Measurements from ENCODE around the gene ATP6V0B. TPM values are rescaled to one million over a fixed set of nuclear protein-coding genes. Genes with fewer than 3 reads are reported as not detected.

Gene ATP6V0B
- total and polyA plus RNA-seq, 7 donors = 87.9 to 260 (median 133) TPM

DNA sequence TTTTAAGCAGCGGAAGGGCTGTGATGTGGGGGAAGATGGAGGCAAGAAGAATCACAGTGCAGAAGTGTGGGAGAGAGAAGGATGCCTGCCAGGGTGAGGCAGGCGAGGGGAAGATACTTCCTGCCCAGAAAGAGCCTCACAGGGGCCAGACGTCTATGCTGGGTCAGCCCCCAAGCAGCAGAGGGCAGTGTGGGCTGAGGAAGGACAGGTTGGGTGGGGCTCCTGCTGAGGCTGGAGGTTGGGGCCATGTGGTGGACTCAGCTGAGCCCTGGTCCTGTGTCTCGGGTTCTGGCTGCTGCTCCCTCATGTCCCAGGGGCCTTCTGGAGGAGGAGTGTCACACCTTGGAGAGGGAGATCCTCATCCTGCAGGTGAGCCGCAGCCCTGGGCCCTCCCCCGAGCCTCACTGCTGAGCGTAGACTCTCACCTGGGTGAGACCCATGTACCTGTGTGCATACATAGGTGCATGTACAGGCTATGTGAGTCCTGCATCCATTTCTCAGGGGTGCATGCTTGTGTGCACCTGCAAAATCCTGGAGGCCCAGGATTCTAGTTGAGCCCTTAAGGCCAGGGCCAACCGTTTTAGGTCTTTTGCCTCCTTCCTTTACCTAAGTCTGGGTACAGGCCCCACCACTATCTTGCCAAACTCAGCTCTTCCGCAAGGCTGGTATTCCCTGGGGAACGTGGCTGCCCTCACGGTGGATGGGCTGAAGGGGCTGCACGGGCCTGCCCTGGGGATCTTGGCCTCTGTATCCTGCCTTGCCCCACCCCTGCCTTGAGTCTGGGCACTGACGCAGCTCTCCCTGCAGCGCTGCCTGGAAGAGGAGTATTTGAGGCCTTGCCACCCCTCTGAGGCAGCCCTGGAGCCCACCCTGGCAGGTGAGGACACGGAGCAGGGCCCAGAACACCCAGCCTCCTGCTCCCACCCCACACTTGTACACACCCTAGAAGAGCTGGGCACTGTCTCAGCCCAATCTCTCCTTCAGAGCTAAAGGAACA is 20.3 kb downstream of the ATP6V0B start:
- TF ChIP-seq, protein P1, sequence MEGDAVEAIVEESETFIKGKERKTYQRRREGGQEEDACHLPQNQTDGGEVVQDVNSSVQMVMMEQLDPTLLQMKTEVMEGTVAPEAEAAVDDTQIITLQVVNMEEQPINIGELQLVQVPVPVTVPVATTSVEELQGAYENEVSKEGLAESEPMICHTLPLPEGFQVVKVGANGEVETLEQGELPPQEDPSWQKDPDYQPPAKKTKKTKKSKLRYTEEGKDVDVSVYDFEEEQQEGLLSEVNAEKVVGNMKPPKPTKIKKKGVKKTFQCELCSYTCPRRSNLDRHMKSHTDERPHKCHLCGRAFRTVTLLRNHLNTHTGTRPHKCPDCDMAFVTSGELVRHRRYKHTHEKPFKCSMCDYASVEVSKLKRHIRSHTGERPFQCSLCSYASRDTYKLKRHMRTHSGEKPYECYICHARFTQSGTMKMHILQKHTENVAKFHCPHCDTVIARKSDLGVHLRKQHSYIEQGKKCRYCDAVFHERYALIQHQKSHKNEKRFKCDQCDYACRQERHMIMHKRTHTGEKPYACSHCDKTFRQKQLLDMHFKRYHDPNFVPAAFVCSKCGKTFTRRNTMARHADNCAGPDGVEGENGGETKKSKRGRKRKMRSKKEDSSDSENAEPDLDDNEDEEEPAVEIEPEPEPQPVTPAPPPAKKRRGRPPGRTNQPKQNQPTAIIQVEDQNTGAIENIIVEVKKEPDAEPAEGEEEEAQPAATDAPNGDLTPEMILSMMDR (IDR thresholded peaks at IDR 0.05) = no peak
- Histone ChIP-seq H3K4me3 (no peak overlapping the region), H3K27me3 (ENCODE audit: insufficient read depth in 3 of 3, low read length in 2 of 3) (no peaks in the 10 kb centered on the region), H3K4me1 (peaks cover 6% of the 10 kb centered on the region), H3K36me3 (ENCODE audit: insufficient read depth in 1 of 2, low read depth in 1 of 2) (no peaks in the 10 kb centered on the region), H3K9me3 (no peaks in the 10 kb centered on the region), H3K27ac (no peak overlapping the region)
- ATAC-seq (no peak), DNase-seq (no peak)
- WGBS, 3 donors = 81 to 83% (median 83%) methylated on average over 15 of the region's 15 CpGs
- intact Hi-C loops (cut with DNase I) = no loop called here

DNA sequence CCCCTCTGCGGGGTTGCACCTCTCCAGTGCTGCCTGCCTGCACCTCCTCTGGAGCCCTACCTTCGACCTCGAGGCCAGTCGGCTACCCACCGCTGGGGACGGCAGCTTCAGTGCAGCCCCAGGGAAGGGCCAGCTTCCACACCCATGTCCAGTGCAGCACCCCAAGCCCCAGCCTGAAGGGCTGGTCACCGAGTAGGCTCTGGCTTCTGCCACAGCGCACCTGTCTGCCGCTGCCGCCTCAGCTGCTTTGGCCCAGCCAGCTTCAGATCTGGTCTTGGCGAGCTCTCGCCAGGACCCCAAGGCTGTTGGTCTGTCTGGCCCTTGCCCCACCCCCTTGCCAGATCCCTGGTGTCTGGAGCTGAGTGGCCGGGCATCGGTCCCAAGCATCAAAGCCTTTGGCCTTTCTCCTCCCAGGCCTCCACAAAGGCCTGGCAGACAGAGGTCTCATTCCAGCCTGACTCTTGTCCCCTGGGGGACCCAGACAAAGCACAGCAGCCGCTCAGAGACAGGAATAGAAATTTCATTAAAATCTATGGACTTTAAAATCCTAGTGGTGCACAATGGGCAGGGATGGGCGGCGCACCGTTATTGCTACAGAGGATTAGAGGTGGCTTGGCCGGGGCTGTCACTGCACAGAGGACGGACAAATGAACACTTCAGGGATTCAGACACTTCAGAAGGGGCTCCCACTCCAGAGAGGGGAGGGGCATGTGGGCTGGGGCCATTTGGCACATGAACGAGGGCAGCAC is 21.4 kb downstream of the ATP6V0B start:
- no peak overlapping the region for H3K4me3 ChIP-seq
- intact Hi-C loops (cut with DNase I) = no loop called here
- WGBS, 3 donors = 63 to 67% (median 66%) methylated on average over 21 of the region's 21 CpGs
- no peaks in the 10 kb centered on the region for H3K27me3 ChIP-seq (ENCODE audit: insufficient read depth in 3 of 3, low read length in 2 of 3)
- no peak for DNase-seq
- TF ChIP-seq, protein P1 (IDR thresholded peaks at IDR 0.05) = no peak
- no peak for ATAC-seq
- H3K9me3 ChIP-seq = no peaks in the 10 kb centered on the region
- no peak overlapping the region for H3K27ac ChIP-seq
- no peaks in the 10 kb centered on the region for H3K36me3 ChIP-seq (ENCODE audit: insufficient read depth in 1 of 2, low read depth in 1 of 2)
- H3K4me1 ChIP-seq = peaks cover under 1% of the 10 kb centered on the region

DNA sequence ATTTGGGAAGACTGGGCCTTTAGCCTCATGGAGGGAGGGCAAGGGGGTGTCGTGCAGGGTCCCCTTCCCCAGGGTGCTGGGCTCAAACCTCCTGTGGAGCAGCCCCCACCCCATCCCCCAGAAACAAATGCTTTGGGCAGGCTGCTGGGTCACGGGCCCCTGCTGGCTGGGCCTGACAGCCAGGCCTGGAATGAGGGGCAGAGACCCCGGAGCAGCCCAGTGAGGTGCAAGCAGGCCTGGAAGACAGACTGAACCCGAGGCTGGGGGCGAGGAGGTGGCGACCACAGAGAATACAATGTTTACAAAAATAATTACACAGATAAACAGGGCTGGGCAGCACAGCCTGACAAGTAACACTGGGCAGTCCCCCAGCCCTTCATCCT is 22.0 kb downstream of the ATP6V0B start:
- Histone ChIP-seq H3K27ac (no peak overlapping the region), H3K9me3 (no peaks in the 10 kb centered on the region), H3K36me3 (ENCODE audit: insufficient read depth in 1 of 2, low read depth in 1 of 2) (no peaks in the 10 kb centered on the region), H3K4me1 (no peaks in the 10 kb centered on the region), H3K27me3 (ENCODE audit: insufficient read depth in 3 of 3, low read length in 2 of 3) (no peaks in the 10 kb centered on the region), H3K4me3 (no peak overlapping the region)
- intact Hi-C loops (cut with DNase I) = no loop called here
- DNase-seq = no peak
- TF ChIP-seq, protein P1 (IDR thresholded peaks at IDR 0.05) = no peak
- 65 to 78% (median 69%) methylated on average over 6 of the region's 6 CpGs for WGBS, 3 donors
- no peak for ATAC-seq

DNA sequence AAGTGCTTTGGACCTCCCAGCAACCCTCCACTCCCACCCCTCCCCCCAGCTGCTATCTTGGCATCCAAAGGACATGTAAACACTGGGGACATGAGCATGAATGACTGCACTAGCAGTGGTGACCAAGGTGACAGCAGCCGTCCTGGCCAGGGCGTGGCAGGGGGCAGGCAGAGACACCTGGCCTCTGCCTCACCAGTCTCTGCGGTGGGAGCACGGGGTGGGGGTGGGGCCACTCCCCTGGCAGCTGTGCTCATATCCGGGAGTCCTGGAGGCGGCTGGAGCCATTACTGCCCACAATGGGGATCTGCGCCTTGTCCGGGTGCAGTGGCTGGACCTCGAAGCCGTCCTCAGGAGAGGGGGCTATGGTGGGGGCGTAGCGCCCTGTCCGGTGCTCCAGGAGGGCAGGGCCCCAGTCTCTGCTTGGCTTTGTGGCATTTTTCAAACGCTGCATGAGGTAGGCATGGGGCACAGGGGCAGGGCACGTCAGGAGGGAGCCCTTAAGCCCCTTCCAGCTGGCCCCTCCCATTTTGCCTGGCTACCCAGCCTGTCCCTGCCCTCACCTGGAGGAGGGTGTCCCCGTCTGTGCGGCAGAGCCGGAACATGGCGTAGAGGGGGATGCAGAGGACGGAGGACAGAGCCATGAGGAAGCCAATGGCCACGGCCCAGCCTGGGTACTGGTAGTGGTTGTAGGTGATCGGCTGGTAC is 22.7 kb downstream of the ATP6V0B start:
- H3K9me3 ChIP-seq = no peaks in the 10 kb centered on the region
- TF ChIP-seq, protein P1 (IDR thresholded peaks at IDR 0.05) = no peak
- WGBS, 3 donors = 73 to 78% (median 74%) methylated on average over 20 to 22 of the region's 22 CpGs
- ATAC-seq (no peak), DNase-seq (no peak)
- no peak overlapping the region for H3K4me3 ChIP-seq
- H3K4me1 ChIP-seq = no peaks in the 10 kb centered on the region
- intact Hi-C loops (cut with DNase I) = no loop called here
- H3K27ac ChIP-seq = no peak overlapping the region
- H3K36me3 ChIP-seq (ENCODE audit: insufficient read depth in 1 of 2, low read depth in 1 of 2) = no peaks in the 10 kb centered on the region
- no peaks in the 10 kb centered on the region for H3K27me3 ChIP-seq (ENCODE audit: insufficient read depth in 3 of 3, low read length in 2 of 3)

All from psoas muscle (tissue), 8 donors.